Kasumi-1 (cell line): Measurements from ENCODE around the gene GLOD5.

ENCODE experiments used
- DNase-seq, 2 experiments: peaks; one replicate each; lab custom pipeline; 2025; lab: John Stamatoyannopoulos, UW

The GLOD5 gene

GRCh38 chrX:48753708-48754228 is 7.8 kb upstream of the GLOD5 start:
- no peak for DNase-seq

DNA sequence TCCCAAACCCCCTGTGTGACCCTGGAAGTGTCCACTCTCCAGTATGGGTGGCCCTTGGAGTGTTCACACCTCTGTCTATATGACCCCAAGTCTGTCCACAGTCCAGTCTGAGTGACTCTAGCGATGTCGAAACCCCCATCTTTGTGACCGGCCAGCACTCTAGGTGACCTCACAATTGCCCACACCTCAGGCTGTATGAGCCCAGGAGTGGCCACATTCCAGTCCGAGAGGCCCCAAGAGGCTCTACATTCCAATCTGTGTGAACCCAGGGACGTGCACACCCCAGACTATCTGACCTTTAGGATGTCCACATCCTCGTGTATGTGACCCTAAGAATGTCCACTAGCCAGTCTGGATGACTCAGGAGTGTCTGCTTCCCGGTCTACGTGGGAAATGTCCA is 7.3 kb upstream of the GLOD5 start:
- no peak for DNase-seq

GRCh38 chrX:48769230-48769629 is 7.7 kb downstream of the GLOD5 start:
- no peak for DNase-seq

GRCh38 chrX:48770296-48770695 is 8.7 kb downstream of the GLOD5 start:
- no peak for DNase-seq

DNA sequence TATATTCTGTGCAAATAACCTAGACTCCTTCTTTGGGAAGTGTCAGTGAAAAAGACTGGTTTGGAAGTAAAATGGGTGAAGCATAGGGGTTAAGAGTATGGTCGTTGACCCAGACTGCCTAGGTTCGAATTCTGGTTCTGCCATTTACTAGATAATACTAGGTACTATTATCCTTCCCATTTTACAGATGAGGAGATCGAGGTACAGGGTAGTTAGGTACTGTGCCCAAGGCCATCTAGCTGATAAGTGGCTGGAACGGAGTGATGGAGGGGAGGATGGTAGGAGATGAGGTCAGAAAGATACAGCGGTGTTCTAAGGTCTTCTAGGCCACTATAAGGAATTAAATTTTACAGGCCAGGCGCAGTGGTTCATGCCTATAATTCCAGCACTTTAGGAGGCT is 11.1 kb downstream of the GLOD5 start:
- no peak for DNase-seq

DNA sequence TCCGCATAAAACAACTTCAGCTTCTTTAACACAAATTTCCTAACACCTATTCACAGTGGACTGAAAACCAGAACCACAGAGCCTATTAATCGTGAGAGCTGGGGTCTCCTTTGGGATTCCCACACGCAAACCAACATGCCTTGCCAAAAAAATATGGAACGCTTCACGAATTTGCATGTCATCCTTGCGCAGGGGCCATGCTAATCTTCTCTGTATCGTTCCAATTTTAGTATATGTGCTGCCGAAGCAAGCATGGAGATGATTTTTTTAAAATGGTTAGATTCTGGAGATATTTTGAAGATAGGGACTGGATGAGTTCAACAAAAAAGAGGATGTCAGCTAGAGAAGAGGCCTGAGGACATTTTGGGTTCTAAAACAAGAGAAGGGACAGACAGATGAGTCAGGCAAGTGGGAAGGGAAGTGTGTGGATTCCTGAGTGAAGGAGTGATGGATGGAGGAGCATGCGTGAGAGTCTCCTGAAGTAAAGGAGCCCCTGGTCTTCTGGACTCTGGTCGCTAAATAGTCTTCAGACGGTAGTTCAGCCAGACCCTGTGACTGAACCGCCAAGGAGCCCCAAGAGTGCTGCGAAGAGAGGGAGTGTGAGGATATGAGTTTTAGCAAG is 15.4 kb downstream of the GLOD5 start:
- no peak for DNase-seq

GRCh38 chrX:48779399-48779798 is 17.9 kb downstream of the GLOD5 start:
- no peak for DNase-seq

- DNase-seq = no peak
These were observed 20.2 kb downstream of the GLOD5 start for GRCh38 chrX:48781705-48782104.

GRCh38 chrX:48782216-48782615 is 20.7 kb downstream of the GLOD5 start:
- DNase-seq = no peak

- DNase-seq = no peak
These were observed 21.2 kb downstream of the GLOD5 start for GRCh38 chrX:48782795-48783194.

GRCh38 chrX:48784726-48785125 is 23.2 kb downstream of the GLOD5 start:
- DNase-seq = no peak

- no peak for DNase-seq
These were observed 23.6 kb downstream of the GLOD5 start for GRCh38 chrX:48785186-48785539.

DNA sequence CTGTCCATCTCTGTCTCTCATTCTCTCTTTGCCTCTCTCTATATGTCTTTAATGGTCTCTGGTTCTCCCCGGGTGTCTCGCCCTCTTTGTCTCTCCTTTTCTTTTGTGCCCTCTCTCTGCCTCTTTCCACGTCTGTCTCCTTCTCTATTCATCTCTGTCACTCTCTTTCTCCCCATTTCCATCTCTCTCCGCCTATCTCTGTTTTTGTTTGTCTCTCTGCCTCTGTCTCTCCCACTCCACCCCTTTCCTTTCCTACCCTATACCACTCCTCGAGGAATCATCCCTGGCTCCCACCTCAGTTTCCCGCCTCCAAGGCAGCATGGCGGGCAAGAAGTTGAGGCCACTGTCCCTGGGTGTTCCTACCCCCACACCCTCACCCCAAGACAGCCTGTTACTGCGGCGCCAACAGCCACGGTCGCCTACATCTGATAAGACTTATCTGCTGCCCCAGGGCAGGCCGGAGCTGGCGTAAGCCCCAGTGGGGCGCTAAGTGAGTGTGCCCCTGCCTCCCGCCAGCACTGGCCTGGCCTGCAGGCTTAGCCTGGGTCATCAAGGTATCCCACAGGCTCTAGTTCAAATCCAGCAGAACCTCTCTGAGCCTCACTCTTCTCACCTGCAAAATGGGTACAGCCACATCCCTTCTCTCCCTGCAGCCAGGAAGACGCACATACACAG is 24.1 kb downstream of the GLOD5 start:
- DNase-seq = no peak

DNA sequence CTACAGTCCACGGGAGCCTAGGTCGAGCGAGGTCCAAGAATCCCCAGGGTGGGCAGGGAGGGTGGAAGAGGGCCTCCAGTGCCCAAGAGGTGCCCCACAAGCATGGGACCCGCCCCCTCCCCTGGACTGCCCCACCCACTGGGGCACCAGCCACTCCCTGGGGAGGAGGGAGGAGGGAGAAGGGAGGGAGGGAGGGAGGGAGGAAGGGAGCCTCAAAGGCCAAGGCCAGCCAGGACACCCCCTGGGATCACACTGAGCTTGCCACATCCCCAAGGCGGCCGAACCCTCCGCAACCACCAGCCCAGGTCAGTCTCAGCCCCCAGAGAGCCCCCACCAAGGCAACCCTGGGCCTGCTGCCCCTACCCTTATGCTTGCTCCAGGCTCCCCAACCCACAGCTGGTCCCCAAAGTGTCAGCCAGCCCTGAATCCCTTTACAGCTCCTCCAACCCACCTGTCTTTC is 24.8 kb downstream of the GLOD5 start, which contains the start of gene GATA1:
Gene GATA1 (plus strand): TSS at position 250 of the 460 bp plus-strand sequence. CDS start 4,520 bp downstream, outside the sequence.
- no peak for DNase-seq

DNA sequence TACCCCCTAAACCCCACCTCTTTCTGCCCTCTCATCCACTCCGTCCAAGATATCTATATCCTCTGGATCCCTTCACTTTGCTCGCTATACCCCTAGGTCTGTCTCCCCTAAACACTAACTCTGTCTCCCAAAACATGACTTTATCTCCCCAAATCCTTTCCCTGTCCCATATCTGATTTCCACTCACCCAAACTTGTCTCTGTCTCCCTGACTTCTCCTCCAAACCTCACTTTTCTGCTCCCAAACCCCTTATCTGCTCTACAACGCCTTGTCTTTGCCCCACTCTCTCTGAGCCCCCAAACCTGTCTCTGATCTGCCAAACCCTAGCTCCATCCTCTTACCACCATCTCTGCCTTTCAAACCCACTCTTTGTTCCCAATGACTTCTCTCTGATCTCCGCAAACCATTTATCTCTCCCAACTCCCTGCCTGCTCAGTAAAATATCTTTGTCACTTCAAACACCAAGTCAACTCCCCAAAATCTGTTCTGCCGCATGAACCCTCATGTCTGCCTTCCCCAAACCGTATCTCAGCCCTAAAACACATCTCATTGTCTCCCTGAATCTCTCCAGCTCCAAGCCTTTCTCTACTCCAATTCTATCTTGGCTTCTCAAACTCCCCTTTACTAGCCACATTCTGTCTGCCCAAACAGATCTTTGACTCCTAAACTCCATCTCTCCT is 25.4 kb downstream of the GLOD5 start:
- no peak for DNase-seq

DNA sequence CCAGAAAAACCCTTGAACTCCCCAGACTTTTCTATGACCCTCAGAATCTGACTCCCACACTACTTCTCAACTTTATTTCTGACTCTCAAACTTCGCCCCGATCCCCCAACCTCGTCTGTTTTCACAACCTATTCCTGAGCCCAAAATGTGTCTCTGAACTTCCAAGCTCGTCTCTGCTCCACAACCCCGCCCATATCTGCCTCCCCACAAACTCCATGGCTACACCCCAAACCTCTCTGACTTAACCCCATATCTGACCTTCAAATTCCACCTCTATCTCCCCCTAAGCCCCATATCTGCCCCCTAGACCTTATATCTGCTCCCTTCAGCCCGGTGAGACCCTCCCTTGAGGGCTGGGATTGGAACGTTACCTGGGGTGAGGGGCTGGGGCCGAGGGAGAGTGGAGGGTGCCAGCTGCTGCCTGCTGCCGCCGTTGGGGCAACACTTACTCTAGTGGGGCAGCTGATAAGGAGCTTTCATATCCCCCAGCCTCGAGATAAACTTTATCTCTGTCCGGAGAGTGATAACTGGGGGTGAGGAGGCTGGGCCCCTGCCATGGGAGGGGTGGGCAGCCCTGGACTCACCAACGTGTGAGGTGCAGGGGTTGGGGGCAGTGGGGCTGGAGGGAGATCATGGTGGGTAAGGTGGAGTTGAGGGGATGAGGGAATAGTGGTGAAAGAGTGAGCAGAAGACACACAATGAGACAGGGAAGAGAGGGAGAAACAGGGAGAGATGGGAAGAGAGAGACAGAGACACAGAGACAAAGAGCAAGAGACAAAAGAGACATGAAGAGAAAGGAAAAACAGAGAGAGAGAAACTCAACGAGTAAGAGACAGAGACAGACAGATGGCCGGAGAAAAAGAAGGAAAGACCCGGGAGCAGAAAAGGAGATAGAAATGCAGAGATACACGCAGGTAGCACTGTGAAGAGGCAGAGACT is 26.2 kb downstream of the GLOD5 start:
- no peak for DNase-seq

- no peak for DNase-seq
These were observed 28.0 kb downstream of the GLOD5 start for GRCh38 chrX:48789366-48790220.

DNA sequence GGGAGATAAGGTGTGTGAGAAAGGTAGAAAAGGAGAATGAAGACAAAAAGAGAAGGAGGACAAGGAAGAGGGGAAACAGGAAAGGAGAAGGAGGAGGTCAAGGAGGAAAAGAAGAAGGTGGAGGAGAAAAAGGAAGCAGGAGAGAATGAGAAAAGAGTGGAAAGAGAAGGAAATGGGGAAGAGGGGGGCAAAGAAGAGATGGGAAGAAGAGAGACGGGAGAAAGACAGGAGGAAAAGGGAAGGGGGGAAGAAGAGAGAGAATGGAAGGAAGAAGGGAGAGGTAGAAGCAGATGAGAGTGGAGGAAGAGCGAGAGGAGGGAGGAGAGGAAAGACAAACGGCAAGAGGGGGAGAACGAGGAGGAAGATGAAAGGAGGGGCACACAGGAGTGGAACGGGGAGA is 28.9 kb downstream of the GLOD5 start:
- DNase-seq = no peak

DNA sequence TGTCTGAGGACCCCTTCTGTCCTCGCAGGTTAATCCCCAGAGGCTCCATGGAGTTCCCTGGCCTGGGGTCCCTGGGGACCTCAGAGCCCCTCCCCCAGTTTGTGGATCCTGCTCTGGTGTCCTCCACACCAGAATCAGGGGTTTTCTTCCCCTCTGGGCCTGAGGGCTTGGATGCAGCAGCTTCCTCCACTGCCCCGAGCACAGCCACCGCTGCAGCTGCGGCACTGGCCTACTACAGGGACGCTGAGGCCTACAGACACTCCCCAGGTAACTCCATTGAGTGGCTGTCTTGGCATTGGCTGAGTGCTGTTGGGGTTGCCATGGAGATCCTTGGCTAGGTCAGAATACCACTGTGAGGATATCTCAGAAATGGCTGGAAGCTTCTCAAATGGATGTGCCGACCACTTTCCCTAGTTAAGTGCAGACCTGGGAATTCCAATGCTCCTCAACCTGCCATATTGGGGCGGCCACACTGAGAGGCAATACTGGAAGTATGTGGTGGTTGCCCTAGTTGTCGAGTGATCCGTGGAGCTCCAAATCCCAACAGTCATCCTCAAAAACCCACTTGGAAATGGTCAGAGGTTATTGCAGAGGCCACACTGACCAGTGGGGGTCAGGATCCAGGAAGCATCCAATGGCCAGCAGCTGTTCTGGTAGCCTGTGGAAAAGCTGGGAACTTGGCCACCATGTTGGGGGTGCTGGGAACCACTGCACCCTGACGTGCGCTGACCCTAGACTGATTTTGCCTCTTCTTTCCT is 29.7 kb downstream of the GLOD5 start:
- no peak for DNase-seq

GRCh38 chrX:48792219-48792618 is 30.7 kb downstream of the GLOD5 start:
- no peak for DNase-seq
